Body of pancreas (tissue), 4 donors: ENCODE measurements around the gene ASIP.

Source experiments
- POLR2A ChIP-seq, 3 donors: fragments of 450-650 bp; IDR thresholded peaks; one replicate each; pipeline ENCODE4 v1.6.1; 2016; ENCODE audit warnings: antibody characterized with exemption in 3 of 3, mild to moderate bottlenecking in 2 of 3
- TF ChIP-seq, protein P1 (sequence below), 7 experiments: fragments of 450-650 bp in 4 of 7; fragments of 200-600 bp in 3 of 7; sonication (generic) in 3 of 7; IDR thresholded peaks; one replicate each; pipeline ENCODE4 v1.5.1; 2016 to 2019; ENCODE audit warnings: antibody characterized with exemption in 7 of 7

DNA sequence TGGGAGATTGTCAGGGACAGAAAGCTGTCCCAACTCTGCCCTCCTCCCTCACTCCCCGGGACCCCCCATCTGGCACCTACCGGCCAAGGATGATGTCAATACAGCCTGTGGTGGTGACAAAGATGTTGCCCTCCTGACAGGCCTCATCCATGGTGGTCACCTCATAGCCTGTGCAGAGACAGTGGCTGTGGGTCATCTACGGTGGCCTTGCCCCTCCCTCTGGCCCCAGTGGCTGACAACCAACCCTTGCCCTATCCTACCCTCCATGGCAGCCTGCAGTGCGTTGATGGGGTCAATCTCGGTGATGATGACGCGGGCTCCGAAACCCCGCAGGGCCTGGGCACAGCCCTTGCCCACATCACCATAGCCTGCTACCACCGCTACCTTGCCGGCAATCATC lies 49.2 kb downstream of the ASIP start:
- no peak for TF ChIP-seq POLR2A (IDR thresholded peaks at IDR 0.05)
- TF ChIP-seq, protein P1, sequence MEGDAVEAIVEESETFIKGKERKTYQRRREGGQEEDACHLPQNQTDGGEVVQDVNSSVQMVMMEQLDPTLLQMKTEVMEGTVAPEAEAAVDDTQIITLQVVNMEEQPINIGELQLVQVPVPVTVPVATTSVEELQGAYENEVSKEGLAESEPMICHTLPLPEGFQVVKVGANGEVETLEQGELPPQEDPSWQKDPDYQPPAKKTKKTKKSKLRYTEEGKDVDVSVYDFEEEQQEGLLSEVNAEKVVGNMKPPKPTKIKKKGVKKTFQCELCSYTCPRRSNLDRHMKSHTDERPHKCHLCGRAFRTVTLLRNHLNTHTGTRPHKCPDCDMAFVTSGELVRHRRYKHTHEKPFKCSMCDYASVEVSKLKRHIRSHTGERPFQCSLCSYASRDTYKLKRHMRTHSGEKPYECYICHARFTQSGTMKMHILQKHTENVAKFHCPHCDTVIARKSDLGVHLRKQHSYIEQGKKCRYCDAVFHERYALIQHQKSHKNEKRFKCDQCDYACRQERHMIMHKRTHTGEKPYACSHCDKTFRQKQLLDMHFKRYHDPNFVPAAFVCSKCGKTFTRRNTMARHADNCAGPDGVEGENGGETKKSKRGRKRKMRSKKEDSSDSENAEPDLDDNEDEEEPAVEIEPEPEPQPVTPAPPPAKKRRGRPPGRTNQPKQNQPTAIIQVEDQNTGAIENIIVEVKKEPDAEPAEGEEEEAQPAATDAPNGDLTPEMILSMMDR (IDR thresholded peaks at IDR 0.05) = no peak
